GM21786 (cell line): ENCODE measurements around the gene CYRIA.

ENCODE experiments used
- ATAC-seq: cut with Tn5 transposase; IDR thresholded peaks from one replicate; pipeline ENCODE4 v1.9.1; 2021; ENCODE audit not compliant: unreplicated experiment

CYRIA gene

GRCh38 chr2:16652296-16653082, 13.1 kb downstream of the CYRIA start:
- ATAC-seq = no peak

DNA sequence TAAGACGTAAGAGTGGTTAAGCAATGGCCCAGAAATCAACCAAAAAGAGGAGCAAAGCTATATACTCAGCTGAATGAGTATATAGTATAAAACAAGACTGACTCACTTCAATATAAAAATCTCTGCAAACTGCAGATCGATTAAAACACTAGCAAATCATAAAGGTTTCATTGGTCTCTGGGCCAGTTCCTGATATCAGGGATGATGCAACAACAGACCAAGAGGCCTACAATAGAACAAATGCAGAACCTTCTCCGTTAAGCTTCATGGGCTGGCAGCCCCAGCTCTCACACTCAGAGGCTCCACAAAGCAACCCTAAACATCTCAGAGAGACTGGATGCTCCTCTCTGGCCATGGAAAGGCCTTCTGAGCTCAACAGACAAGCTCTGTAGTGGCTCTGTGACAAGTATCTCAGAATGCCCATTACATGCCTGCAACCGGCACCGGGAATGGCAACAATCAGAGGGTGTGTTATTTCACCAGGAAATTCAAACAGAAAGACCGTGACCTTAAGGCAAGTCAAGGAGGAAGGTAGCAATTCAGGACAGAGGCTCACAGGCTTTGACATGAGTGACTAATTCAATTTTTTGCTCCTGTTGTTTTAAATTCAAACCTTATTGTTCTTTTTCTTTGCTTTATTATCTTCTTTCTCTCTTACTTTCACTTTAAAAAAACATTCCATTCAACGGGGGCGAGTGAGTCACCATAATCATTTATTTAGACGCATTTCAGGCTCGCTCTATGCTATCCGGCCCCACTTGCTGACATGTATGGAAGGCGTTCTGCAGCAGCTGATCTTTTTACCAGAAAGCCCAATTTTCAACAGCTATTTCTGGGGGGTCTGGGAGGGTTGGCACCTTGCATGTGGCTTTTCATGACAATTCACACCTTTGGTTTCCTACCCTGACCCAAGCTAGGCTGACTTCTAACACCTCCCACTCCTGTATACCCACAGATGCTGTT, 15.1 kb downstream of the CYRIA start:
- no peak for ATAC-seq

GRCh38 chr2:16649353-16650286, 16.0 kb downstream of the CYRIA start:
- ATAC-seq = no peak

DNA sequence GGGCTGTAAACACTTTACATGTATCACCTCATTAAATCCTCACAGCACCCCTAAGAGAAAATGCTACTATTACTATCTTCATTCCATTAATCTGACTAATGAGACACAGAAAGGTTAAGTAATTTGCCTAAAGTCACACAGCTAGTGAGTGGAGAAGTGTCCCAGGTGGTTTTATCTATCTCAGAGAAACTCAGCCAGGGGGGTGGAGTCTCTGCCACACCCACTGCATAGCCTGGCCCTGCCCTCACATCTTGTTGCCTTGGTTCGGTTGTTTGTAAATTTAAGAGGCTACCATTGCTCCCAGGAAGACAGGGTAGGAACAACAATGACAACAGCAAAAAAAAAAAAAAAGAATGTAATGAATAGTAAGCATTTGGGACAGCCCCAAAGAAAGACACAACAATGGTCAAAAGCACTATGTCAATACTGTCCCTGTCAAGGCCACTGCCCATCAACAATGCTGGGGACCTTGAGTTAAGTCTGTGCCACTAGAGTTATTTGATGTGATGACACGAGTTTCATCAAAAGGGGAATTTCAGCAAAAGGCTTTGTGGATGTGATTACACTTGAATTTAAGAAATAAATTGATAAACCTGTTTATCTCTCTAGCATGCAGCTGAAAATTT, 17.5 kb downstream of the CYRIA start:
- no peak for ATAC-seq

- no peak for ATAC-seq
These were observed 19.7 kb downstream of the CYRIA start for GRCh38 chr2:16645775-16646559.

- ATAC-seq = no peak
These were observed 20.5 kb downstream of the CYRIA start for GRCh38 chr2:16645088-16645487.

- ATAC-seq = no peak
These were observed 21.3 kb downstream of the CYRIA start for GRCh38 chr2:16644221-16644925.

- no peak for ATAC-seq
These were observed 22.5 kb downstream of the CYRIA start for GRCh38 chr2:16643099-16643498.

GRCh38 chr2:16642088-16642487, 23.5 kb downstream of the CYRIA start:
- no peak for ATAC-seq

DNA sequence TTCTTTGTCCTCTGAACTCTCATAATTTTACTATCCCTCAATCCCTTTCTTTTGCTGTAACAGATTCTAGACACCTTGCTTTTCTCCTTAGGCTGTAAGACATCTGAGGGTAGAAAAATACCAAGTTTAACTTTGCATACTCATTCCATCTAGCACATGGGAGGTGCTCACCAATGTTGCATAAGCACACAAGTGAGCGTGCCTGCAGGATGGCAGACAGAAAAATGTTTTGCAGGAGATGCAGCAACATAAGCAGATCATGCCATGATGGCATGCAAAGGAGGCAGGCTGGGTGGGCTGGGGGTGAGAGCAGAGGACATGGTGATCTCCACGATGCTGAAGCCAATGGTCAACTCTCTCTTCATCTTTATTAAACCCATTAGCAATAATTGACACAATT, 24.1 kb downstream of the CYRIA start:
- ATAC-seq = no peak

GRCh38 chr2:16640867-16641266, 24.8 kb downstream of the CYRIA start:
- ATAC-seq = no peak

GRCh38 chr2:16640001-16640700, 25.5 kb downstream of the CYRIA start:
- no peak for ATAC-seq

- ATAC-seq = no peak
These were observed 26.2 kb downstream of the CYRIA start for GRCh38 chr2:16639431-16639830.

DNA sequence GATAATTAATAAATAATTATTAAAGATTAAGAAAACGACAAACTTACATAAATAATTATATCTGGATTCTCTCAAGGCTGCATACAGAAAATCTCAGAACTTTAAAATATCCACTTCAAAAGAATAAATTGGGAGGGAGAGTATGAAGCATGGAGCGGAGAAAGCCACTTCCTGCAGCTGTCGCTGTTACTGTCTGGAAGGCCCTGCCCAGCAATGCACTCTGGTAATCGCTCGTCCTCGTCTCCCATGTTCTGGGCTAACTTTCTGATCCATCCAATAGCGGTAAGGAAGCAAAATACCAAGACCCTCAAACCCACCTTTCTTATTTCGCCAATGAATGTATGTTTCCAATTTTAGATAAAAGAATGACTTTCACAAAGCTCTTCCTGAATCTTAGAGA, 26.7 kb downstream of the CYRIA start:
- ATAC-seq = no peak

- ATAC-seq = no peak
These were observed 28.3 kb downstream of the CYRIA start for GRCh38 chr2:16637304-16637703.

GRCh38 chr2:16635791-16636699, 29.6 kb downstream of the CYRIA start:
- no peak for ATAC-seq

DNA sequence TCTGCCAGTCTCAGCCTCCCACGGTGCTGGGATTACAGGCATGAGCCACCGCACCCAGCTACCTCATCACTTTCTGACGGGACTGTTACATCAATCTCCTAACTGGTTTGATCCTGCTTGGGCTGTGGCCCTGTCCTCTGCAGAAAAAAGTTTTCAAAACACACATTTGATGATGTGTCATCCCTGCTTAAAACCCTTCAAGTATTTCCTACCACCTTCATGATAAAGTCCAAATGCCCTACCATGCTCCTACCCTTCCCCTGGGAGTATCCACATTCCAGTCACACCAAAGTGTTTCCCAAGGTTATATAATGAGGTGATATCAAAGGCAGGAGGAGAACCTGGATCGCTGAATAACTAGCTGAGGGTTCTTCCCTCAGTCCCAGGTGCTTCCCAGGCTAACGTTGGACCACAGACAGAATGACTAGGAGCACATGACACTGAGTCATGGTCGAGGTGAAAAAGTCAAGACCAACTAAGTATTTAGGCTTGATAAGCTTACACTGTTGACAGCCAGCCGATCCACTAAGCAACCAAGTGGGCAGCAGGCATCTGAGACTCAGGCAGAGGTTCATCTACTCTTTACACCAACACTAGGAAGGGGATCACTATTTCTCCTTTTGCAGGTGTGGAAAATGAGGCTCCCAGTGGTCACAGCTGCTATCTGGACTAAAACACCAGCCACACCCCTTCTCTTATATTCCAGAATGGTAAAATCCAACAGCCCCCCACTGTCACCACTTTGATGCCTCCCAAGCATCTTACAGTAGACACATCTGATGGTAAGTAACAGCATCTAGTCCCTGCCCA, 31.8 kb downstream of the CYRIA start:
- no peak for ATAC-seq
